GM12891 (cell line): ENCODE results near the gene DNAI7.

Source experiments
- POLR2A ChIP-seq: IDR thresholded peaks from 2 replicates; pipeline ENCODE4 v1.6.1; 2011; ENCODE audit warnings: low read depth, low read length, control low read depth
- POLR2AphosphoS5 ChIP-seq: IDR thresholded peaks from 2 replicates; pipeline ENCODE4 v1.6.1; 2011; ENCODE audit warnings: low read depth, low read length, control low read depth

- TF ChIP-seq POLR2A (no peak), POLR2AphosphoS5 (no peak)
Observed at GRCh38 chr12:25119020-25119419, 75.9 kb downstream of the DNAI7 start.
